Measurements from ENCODE around the gene HPS5. TPM values are rescaled to one million over a fixed set of nuclear protein-coding genes. Genes with fewer than 3 reads are reported as not detected.
"Not testable (repeated sequence)": the region's sequence is repeated elsewhere in the genome, so short reads cannot be mapped to it uniquely, and the experiment has no call there.

The HPS5 gene
- total RNA-seq, 4 donors from 2014 or later: 3.0 to 18.9 (median 14.2) TPM

DNA sequence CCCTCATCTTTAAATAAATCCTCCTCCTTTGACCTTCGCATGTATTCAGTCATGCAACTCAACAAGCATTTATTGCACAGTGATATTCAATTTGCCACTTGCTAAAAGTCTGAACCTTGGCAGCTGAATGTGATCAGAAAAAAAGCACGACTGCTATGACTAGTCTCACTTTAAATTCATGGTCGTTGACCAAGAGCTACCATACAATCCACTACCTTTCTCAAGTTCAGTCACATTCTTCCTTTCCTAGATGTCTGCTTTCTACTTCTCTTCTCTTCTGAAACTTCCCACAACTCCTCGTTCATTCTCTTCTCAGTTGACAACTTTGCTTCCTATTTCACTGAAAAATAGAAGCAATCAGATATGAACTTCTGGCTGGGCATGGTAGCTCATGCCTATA is 57.9 kb downstream of the HPS5 start:
- WGBS, 2 donors (ENCODE audit: low coverage in 1 of 2): 71 to 75% methylated on average over 4 of the region's 4 CpGs
- in situ Hi-C loops (cut with MboI; ENCODE audit: low pct_ligation_motif_present in 1 of 4, low pct_unique_long_range_greater_than_20kb in 1 of 4, low sequenced_read_pairs in 3 of 4): no loop called here
- no peaks in the 10 kb centered on the region for H3K27me3 ChIP-seq
- no peak overlapping the region for H3K4me3 ChIP-seq
- intact Hi-C loops (cut with DNase I; ENCODE audit: low total_unique reads): no loop called here
- no peak for DNase-seq
- H3K27ac ChIP-seq: no peak overlapping the region
- TF ChIP-seq, protein P1, sequence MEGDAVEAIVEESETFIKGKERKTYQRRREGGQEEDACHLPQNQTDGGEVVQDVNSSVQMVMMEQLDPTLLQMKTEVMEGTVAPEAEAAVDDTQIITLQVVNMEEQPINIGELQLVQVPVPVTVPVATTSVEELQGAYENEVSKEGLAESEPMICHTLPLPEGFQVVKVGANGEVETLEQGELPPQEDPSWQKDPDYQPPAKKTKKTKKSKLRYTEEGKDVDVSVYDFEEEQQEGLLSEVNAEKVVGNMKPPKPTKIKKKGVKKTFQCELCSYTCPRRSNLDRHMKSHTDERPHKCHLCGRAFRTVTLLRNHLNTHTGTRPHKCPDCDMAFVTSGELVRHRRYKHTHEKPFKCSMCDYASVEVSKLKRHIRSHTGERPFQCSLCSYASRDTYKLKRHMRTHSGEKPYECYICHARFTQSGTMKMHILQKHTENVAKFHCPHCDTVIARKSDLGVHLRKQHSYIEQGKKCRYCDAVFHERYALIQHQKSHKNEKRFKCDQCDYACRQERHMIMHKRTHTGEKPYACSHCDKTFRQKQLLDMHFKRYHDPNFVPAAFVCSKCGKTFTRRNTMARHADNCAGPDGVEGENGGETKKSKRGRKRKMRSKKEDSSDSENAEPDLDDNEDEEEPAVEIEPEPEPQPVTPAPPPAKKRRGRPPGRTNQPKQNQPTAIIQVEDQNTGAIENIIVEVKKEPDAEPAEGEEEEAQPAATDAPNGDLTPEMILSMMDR (IDR thresholded peaks at IDR 0.05): no peak
- TF ChIP-seq EP300 (IDR thresholded peaks at IDR 0.05; ENCODE audit: low read depth) (no peak), POLR2A (IDR thresholded peaks at IDR 0.05) (no peak), POLR2AphosphoS5 (IDR thresholded peaks at IDR 0.05) (no peak)
- no peaks in the 10 kb centered on the region for H3K36me3 ChIP-seq
- peaks cover 0 to 3% (median 0%) of the 10 kb centered on the region in 4 donors for H3K4me1 ChIP-seq
- H3K9me3 ChIP-seq: no peaks in the 10 kb centered on the region

DNA sequence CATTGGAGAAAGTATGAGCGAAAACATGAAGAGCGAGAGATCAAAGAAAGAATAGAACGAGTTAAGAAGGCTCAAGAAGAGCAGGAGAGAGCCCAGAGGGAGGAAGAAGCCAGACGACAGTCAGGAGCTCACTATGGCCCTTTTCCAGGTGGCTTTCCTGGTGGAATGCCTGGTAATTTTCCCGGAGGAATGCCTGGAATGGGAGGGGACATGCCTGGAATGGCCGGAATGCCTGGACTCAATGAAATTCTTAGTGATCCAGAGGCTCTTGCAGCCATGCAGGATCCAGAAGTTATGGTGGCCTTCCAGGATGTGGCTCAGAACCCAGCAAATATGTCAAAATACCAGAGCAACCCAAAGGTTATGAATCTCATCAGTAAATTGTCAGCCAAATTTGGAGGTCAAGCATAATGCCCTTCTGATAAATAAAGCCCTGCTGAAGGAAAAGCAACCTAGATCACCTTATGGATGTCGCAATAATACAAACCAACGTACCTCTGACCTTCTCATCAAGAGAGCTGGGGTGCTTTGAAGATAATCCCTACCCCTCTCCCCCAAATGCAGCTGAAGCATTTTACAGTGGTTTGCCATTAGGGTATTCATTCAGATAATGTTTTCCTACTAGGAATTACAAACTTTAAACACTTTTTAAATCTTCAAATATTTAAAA is 59.1 kb downstream of the HPS5 start:
- H3K9me3 ChIP-seq; DNase-seq; H3K4me3 ChIP-seq; in situ Hi-C loops (cut with MboI; ENCODE audit: low pct_ligation_motif_present in 1 of 4, low pct_unique_long_range_greater_than_20kb in 1 of 4, low sequenced_read_pairs in 3 of 4); H3K27ac ChIP-seq; H3K27me3 ChIP-seq; H3K36me3 ChIP-seq; H3K4me1 ChIP-seq; intact Hi-C loops (cut with DNase I; ENCODE audit: low total_unique reads): not testable (repeated sequence)
- WGBS, 2 donors (ENCODE audit: low coverage in 1 of 2): 76 to 93% methylated on average over 3 to 8 of the region's 8 CpGs

DNA sequence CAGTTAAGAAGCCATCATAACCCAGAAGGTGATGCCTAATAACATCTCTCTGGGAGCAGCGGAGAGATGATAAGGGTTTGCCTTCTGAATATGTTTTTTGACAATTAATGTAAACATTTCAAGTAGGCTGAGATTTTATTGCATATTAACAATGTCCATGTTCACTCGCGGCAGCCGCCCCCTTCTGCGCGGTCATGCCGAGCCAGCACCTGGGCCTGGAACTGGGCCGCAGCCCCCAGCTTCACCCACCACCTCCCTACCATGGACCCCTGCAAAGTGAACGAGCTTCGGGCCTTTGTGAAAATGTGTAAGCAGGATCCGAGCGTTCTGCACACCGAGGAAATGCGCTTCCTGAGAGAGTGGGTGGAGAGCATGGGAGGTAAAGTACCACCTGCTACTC is 60.2 kb downstream of the HPS5 start:
- Histone ChIP-seq H3K4me1 (no peaks in the 10 kb centered on the region), H3K27ac (no peak overlapping the region), H3K27me3 (no peaks in the 10 kb centered on the region), H3K9me3 (no peaks in the 10 kb centered on the region), H3K36me3 (no peaks in the 10 kb centered on the region), H3K4me3 (no peak overlapping the region)
- intact Hi-C loops (cut with DNase I; ENCODE audit: low total_unique reads): no loop called here
- TF ChIP-seq POLR2A (IDR thresholded peaks at IDR 0.05): no peak
- TF ChIP-seq, protein P1 (IDR thresholded peaks at IDR 0.05): no peak
- 92% methylated on average over 14 of the region's 14 CpGs; no CpG with 5 or more reads in 1 of the 2 donors for WGBS, 2 donors (ENCODE audit: low coverage in 1 of 2)
- no peak for DNase-seq
- in situ Hi-C loops (cut with MboI; ENCODE audit: low pct_ligation_motif_present in 1 of 4, low pct_unique_long_range_greater_than_20kb in 1 of 4, low sequenced_read_pairs in 3 of 4): no loop called here

DNA sequence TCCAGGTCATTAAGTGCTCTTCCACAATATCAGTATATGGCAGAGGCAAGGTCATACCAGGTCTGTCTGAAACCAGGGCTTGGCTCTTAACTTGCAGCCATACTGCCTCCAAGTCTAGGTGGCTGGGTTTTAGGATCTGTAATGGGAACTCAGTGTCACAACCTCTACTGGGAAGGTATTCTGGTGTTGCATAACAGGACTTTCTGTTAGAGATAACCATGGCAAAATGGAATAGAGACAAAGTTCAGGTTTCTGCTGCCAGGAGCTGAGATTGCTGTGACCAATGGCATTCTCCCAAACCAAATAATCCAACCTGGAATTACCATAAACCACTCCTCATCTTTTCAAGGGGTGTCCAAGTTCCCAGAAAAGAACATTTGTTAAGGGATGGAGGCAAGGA is 62.7 kb downstream of the HPS5 start:
- in situ Hi-C loops (cut with MboI; ENCODE audit: low pct_ligation_motif_present in 1 of 4, low pct_unique_long_range_greater_than_20kb in 1 of 4, low sequenced_read_pairs in 3 of 4): no loop called here
- Histone ChIP-seq H3K9me3 (no peaks in the 10 kb centered on the region), H3K4me3 (no peak overlapping the region), H3K27me3 (no peaks in the 10 kb centered on the region), H3K36me3 (no peaks in the 10 kb centered on the region), H3K4me1 (no peaks in the 10 kb centered on the region), H3K27ac (no peak overlapping the region)
- no peak for DNase-seq
- intact Hi-C loops (cut with DNase I; ENCODE audit: low total_unique reads): no loop called here
- TF ChIP-seq, protein P1 (IDR thresholded peaks at IDR 0.05): no peak
- no peak for TF ChIP-seq POLR2AphosphoS5 (IDR thresholded peaks at IDR 0.05)
- no peak for TF ChIP-seq POLR2A (IDR thresholded peaks at IDR 0.05)
- TF ChIP-seq EP300 (IDR thresholded peaks at IDR 0.05; ENCODE audit: low read depth): no peak

DNA sequence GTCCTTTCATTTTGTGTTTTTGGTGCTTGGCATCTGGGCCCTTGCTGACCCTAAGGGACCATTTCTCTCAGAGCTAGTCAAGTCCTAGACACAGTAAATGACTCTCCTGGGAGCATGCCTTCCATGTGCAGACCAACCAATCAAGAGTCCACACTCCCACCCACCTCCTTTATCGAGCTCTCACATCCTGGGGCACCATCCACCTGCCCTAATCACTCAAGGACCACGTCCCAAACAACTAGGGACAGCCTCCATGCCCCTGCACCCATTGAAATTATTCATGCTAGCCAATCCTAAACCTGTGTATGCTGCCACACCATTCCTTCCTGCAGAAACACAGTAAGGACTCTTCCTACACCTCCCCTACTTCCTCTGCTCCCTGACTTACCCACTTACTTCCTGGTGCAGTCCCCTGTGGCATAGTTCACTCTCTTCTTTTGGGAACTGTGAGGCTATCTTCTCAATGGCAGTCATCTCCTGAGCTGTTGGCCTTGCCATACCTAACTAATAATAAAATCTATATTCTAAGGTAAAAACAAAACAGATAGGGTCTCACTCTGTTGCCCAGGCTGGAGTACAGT is 67.1 kb downstream of the HPS5 start:
- TF ChIP-seq POLR2A (IDR thresholded peaks at IDR 0.05) (no peak), POLR2AphosphoS5 (IDR thresholded peaks at IDR 0.05) (no peak), EP300 (IDR thresholded peaks at IDR 0.05; ENCODE audit: low read depth) (no peak)
- TF ChIP-seq, protein P1 (IDR thresholded peaks at IDR 0.05): no peak
- DNase-seq: no peak
- Histone ChIP-seq H3K27me3 (no peaks in the 10 kb centered on the region), H3K4me1 (no peaks in the 10 kb centered on the region), H3K27ac (no peak overlapping the region), H3K9me3 (no peaks in the 10 kb centered on the region), H3K36me3 (no peaks in the 10 kb centered on the region), H3K4me3 (no peak overlapping the region)
- intact Hi-C loops (cut with DNase I; ENCODE audit: low total_unique reads) (no loop called here), in situ Hi-C loops (cut with MboI; ENCODE audit: low pct_ligation_motif_present in 1 of 4, low pct_unique_long_range_greater_than_20kb in 1 of 4, low sequenced_read_pairs in 3 of 4) (no loop called here)
- WGBS, 2 donors (ENCODE audit: low coverage in 1 of 2): 77 to 85% methylated on average over 2 of the region's 2 CpGs
